ENCODE measurements around the gene LPP.

GRCh38 chr3:188507244-188507720 is 353.3 kb downstream of the LPP start:
- TF ChIP-seq, protein P1, sequence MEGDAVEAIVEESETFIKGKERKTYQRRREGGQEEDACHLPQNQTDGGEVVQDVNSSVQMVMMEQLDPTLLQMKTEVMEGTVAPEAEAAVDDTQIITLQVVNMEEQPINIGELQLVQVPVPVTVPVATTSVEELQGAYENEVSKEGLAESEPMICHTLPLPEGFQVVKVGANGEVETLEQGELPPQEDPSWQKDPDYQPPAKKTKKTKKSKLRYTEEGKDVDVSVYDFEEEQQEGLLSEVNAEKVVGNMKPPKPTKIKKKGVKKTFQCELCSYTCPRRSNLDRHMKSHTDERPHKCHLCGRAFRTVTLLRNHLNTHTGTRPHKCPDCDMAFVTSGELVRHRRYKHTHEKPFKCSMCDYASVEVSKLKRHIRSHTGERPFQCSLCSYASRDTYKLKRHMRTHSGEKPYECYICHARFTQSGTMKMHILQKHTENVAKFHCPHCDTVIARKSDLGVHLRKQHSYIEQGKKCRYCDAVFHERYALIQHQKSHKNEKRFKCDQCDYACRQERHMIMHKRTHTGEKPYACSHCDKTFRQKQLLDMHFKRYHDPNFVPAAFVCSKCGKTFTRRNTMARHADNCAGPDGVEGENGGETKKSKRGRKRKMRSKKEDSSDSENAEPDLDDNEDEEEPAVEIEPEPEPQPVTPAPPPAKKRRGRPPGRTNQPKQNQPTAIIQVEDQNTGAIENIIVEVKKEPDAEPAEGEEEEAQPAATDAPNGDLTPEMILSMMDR (IDR thresholded peaks at IDR 0.05; ENCODE audit: low read depth, low read length, poor library complexity, severe bottlenecking) = no peak
- TF ChIP-seq EZH2phosphoT487 (IDR thresholded peaks at IDR 0.05; ENCODE audit: borderline replicate concordance, low read length) = no peak
